MCF 10A (cell line): ENCODE measurements around the gene ACOT7. TPM values are rescaled to one million over a fixed set of nuclear protein-coding genes. Genes with fewer than 3 reads are reported as not detected.

Experiments
- BruUV-seq: library from RNA; stranded (reverse); fragments of 400-500 nt; replicated peaks from 2 replicates; lab custom pipeline; 2021; lab: Mats Ljungman, UMichigan
- CTCF ChIA-PET: fragments of 300-600 bp; sonication (Branson Sonifier 250); formaldehyde crosslinking; extraction: SDS; loops from one replicate; lab custom pipeline; 2021; ENCODE audit warnings: antibody characterized with exemption, inconsistent platforms; lab: Yijun Ruan, JAX
- POLR2A ChIA-PET: fragments of 300-600, 350-650 bp; sonication (Branson Sonifier 250); formaldehyde crosslinking; extraction: SDS; loops from one replicate; lab custom pipeline; 2020; ENCODE audit warnings: antibody characterized with exemption, inconsistent platforms; lab: Yijun Ruan, JAX
- DNase-seq: peaks from one replicate; pipeline ENCODE4 v3.0.0-alpha.2; 2018; ENCODE audit not compliant: unreplicated experiment
- H3K27ac Mint-ChIP-seq: one replicate; pipeline ENCODE4 v1.8.0; 2022; ENCODE audit warnings: mild to moderate bottlenecking, low read depth, mixed read lengths; ENCODE audit not compliant: unreplicated experiment
- H3K27me3 Mint-ChIP-seq: one replicate; pipeline ENCODE4 v1.8.0; 2022; ENCODE audit warnings: mixed read lengths; ENCODE audit not compliant: insufficient read depth, unreplicated experiment
- H3K36me3 Mint-ChIP-seq: one replicate; pipeline ENCODE4 v1.8.0; 2022; ENCODE audit warnings: mild to moderate bottlenecking, moderate library complexity, mixed read lengths; ENCODE audit not compliant: insufficient read depth, unreplicated experiment
- H3K4me1 Mint-ChIP-seq: one replicate; pipeline ENCODE4 v1.8.0; 2022; ENCODE audit warnings: mixed read lengths; ENCODE audit not compliant: insufficient read depth, unreplicated experiment
- H3K4me3 Mint-ChIP-seq: one replicate; pipeline ENCODE4 v1.8.0; 2022; ENCODE audit warnings: mild to moderate bottlenecking, moderate library complexity, mixed read lengths; ENCODE audit not compliant: unreplicated experiment
- H3K9me3 Mint-ChIP-seq: one replicate; pipeline ENCODE4 v1.8.0; 2022; ENCODE audit warnings: mixed read lengths; ENCODE audit not compliant: unreplicated experiment
- CTCF ChIP-seq: fragments of 200-600 bp; IDR thresholded peaks from one replicate; pipeline ENCODE4 v1.8.0; 2022; ENCODE audit warnings: antibody characterized with exemption, mild to moderate bottlenecking; ENCODE audit not compliant: unreplicated experiment
- intact Hi-C: fragments of 100-400 bp; cut with micrococcal nuclease; formaldehyde crosslinking; loops from 2 replicates; pipeline ENCODE4 v1.14.1; 2022
- total RNA-seq: library from RNA; stranded (reverse); gene quantifications from 2 replicates; pipeline ENCODE4 v1.2.3, GENCODE V29; 2022

The ACOT7 gene
- total RNA-seq, 1 experiment from 2014 or later: 117 TPM

GRCh38 chr1:6265151-6265550 is 128.4 kb downstream of the ACOT7 start:
- intact Hi-C loops: no loop called here
- Mint-ChIP-seq H3K9me3 (no peaks in the 10 kb centered on the region), H3K27ac (no peak overlapping the region), H3K4me1 (peaks cover 8% of the 10 kb centered on the region), H3K4me3 (no peak overlapping the region), H3K27me3 (no peaks in the 10 kb centered on the region), H3K36me3 (peaks cover 10% of the 10 kb centered on the region)
- POLR2A ChIA-PET: no interaction called here
- no peak for TF ChIP-seq CTCF
- CTCF ChIA-PET: interaction anchor here (2.8 kb wide), 1 partner anchor 18 kb away, joined by 11 read pairs; no protein-coding TSS in a partner anchor
- BruUV-seq: no TSS peak
- no peak for DNase-seq

- ChIA-PET CTCF (interaction anchor here (2.8 kb wide), 1 partner anchor 17 kb away, joined by 11 read pairs; no protein-coding TSS in a partner anchor), POLR2A (no interaction called here)
- Mint-ChIP-seq H3K27me3 (no peaks in the 10 kb centered on the region), H3K9me3 (no peaks in the 10 kb centered on the region), H3K4me3 (no peak overlapping the region), H3K4me1 (peaks cover 19% of the 10 kb centered on the region), H3K36me3 (peaks cover 9% of the 10 kb centered on the region), H3K27ac (no peak overlapping the region)
- intact Hi-C loops: no loop called here
- no TSS peak for BruUV-seq
- no peak for TF ChIP-seq CTCF
- DNase-seq: no peak
These were observed 129.9 kb downstream of the ACOT7 start for GRCh38 chr1:6263716-6264115.

- H3K9me3 Mint-ChIP-seq: no peaks in the 10 kb centered on the region
These were observed 130.8 kb downstream of the ACOT7 start for GRCh38 chr1:6262555-6263420.

More at GRCh38 chr1:6262555-6263420, 130.8 kb downstream of the ACOT7 start:
- peaks cover 16% of the 10 kb centered on the region for H3K4me1 Mint-ChIP-seq
- no peaks in the 10 kb centered on the region for H3K27me3 Mint-ChIP-seq
- intact Hi-C loops: no loop called here
- CTCF ChIA-PET: interaction anchor here (0.6 to 2.8 kb wide), 3 partner anchors 16 to 99 kb away, joined by 3 to 11 read pairs (median 4); no protein-coding TSS in a partner anchor
- H3K36me3 Mint-ChIP-seq: peaks cover 9% of the 10 kb centered on the region
- TF ChIP-seq CTCF: no peak
- DNase-seq: no peak
- no peak overlapping the region for H3K27ac Mint-ChIP-seq
- no peak overlapping the region for H3K4me3 Mint-ChIP-seq
- POLR2A ChIA-PET: no interaction called here
- no TSS peak for BruUV-seq
